ENCODE results near the gene USP48. TPM values are rescaled to one million over a fixed set of nuclear protein-coding genes. Genes with fewer than 3 reads are reported as not detected.
A peak's percentile ranks its signal among the peaks of the same experiment; 100 is the strongest.

USP48 gene
- total RNA-seq, 1 donor from 2014 or later = 67.5 TPM

- Histone ChIP-seq H3K4me1 (peaks cover 12% of the 10 kb centered on the region), H3K4me3 (no peak overlapping the region), H3K9me3 (no peaks in the 10 kb centered on the region), H3K36me3 (no peaks in the 10 kb centered on the region), H3K27me3 (no peaks in the 10 kb centered on the region), H3K27ac (no peak overlapping the region)
- intact Hi-C loops (cut with DNase I) = no loop called here
- TF ChIP-seq POLR2A (IDR thresholded peaks at IDR 0.05) = no peak
- TF ChIP-seq POLR2AphosphoS5 (IDR thresholded peaks at IDR 0.05; ENCODE audit: insufficient read depth in 1 of 2, low read depth in 1 of 2) = no peak
- no peak for TF ChIP-seq CTCF (IDR thresholded peaks at IDR 0.05)
- no peak for DNase-seq (ENCODE audit: extremely low spot score in 2 of 2)
Measured at GRCh38 chr1:21640653-21641052, 142.3 kb downstream of the USP48 start.

GRCh38 chr1:21639594-21640041, 143.3 kb downstream of the USP48 start:
- intact Hi-C loops (cut with DNase I) = no loop called here

GRCh38 chr1:21638531-21639341, 144.2 kb downstream of the USP48 start:
- H3K27me3 ChIP-seq = no peaks in the 10 kb centered on the region
- no peak overlapping the region for H3K27ac ChIP-seq
- TF ChIP-seq POLR2AphosphoS5 (IDR thresholded peaks at IDR 0.05; ENCODE audit: insufficient read depth in 1 of 2, low read depth in 1 of 2) (peak in 1 of 2 donors; percentile 50), POLR2A (IDR thresholded peaks at IDR 0.05) (no peak)
- H3K9me3 ChIP-seq = no peaks in the 10 kb centered on the region
- H3K4me3 ChIP-seq = no peak overlapping the region
- H3K4me1 ChIP-seq = peaks cover 12% of the 10 kb centered on the region
- no peaks in the 10 kb centered on the region for H3K36me3 ChIP-seq
- no peak for DNase-seq (ENCODE audit: extremely low spot score in 2 of 2)
- intact Hi-C loops (cut with DNase I) = no loop called here

More at GRCh38 chr1:21639594-21640041, 143.3 kb downstream of the USP48 start:
- H3K27ac ChIP-seq = no peak overlapping the region
- TF ChIP-seq CTCF (IDR thresholded peaks at IDR 0.05) (no peak), POLR2A (IDR thresholded peaks at IDR 0.05) (no peak), POLR2AphosphoS5 (IDR thresholded peaks at IDR 0.05; ENCODE audit: insufficient read depth in 1 of 2, low read depth in 1 of 2) (no peak)
- no peak for DNase-seq (ENCODE audit: extremely low spot score in 2 of 2)
- no peaks in the 10 kb centered on the region for H3K36me3 ChIP-seq
- H3K4me1 ChIP-seq = peaks cover 12% of the 10 kb centered on the region
- H3K9me3 ChIP-seq = no peaks in the 10 kb centered on the region
- H3K27me3 ChIP-seq = no peaks in the 10 kb centered on the region
- no peak overlapping the region for H3K4me3 ChIP-seq

GRCh38 chr1:21637514-21637913, 145.4 kb downstream of the USP48 start:
- Histone ChIP-seq H3K4me1 (peaks cover 12% of the 10 kb centered on the region), H3K4me3 (no peak overlapping the region), H3K27me3 (no peaks in the 10 kb centered on the region), H3K27ac (no peak overlapping the region), H3K36me3 (no peaks in the 10 kb centered on the region), H3K9me3 (no peaks in the 10 kb centered on the region)
- no peak for DNase-seq (ENCODE audit: extremely low spot score in 2 of 2)
- intact Hi-C loops (cut with DNase I) = no loop called here
- no peak for TF ChIP-seq POLR2A (IDR thresholded peaks at IDR 0.05)
- no peak for TF ChIP-seq CTCF (IDR thresholded peaks at IDR 0.05)
- TF ChIP-seq POLR2AphosphoS5 (IDR thresholded peaks at IDR 0.05; ENCODE audit: insufficient read depth in 1 of 2, low read depth in 1 of 2) = no peak

- no peak for TF ChIP-seq POLR2AphosphoS5 (IDR thresholded peaks at IDR 0.05; ENCODE audit: insufficient read depth in 1 of 2, low read depth in 1 of 2)
- TF ChIP-seq POLR2A (IDR thresholded peaks at IDR 0.05) = no peak
- no peak for TF ChIP-seq CTCF (IDR thresholded peaks at IDR 0.05)
- DNase-seq (ENCODE audit: extremely low spot score in 2 of 2) = no peak
- no peaks in the 10 kb centered on the region for H3K9me3 ChIP-seq
- no peak overlapping the region for H3K27ac ChIP-seq
- H3K4me1 ChIP-seq = peaks cover 12% of the 10 kb centered on the region
- H3K4me3 ChIP-seq = no peak overlapping the region
- no peaks in the 10 kb centered on the region for H3K27me3 ChIP-seq
- H3K36me3 ChIP-seq = no peaks in the 10 kb centered on the region
- intact Hi-C loops (cut with DNase I) = no loop called here
Measured at GRCh38 chr1:21636029-21636428, 146.9 kb downstream of the USP48 start.

All from vagina (tissue), 2 donors.